ENCODE results near the gene OTX2.

OTX2 gene

GRCh38 chr14:56812364-56813141, 2.3 kb upstream of the OTX2 start:
- no peak for DNase-seq (ENCODE audit: low read depth in 2 of 2)

- DNase-seq (ENCODE audit: low read depth in 2 of 2) = no peak
These were observed 1.5 kb upstream of the OTX2 start for GRCh38 chr14:56811593-56812363.

- no peak for DNase-seq (ENCODE audit: low read depth in 2 of 2)
These were observed 735 bp upstream of the OTX2 start for GRCh38 chr14:56810836-56811592.

- DNase-seq (ENCODE audit: low read depth in 2 of 2) = no peak
These were observed 771 bp downstream of the OTX2 start for GRCh38 chr14:56809270-56810146.

- no peak for DNase-seq (ENCODE audit: low read depth in 2 of 2)
These were observed 1.7 kb downstream of the OTX2 start for GRCh38 chr14:56808383-56809269.

- no peak for DNase-seq (ENCODE audit: low read depth in 2 of 2)
These were observed 2.2 kb downstream of the OTX2 start for GRCh38 chr14:56808110-56808382.

- DNase-seq (ENCODE audit: low read depth in 2 of 2) = no peak
These were observed 2.7 kb downstream of the OTX2 start for GRCh38 chr14:56807386-56808109.

GRCh38 chr14:56806760-56807159, 3.5 kb downstream of the OTX2 start:
- no peak for DNase-seq (ENCODE audit: low read depth in 2 of 2)

- DNase-seq (ENCODE audit: low read depth in 2 of 2) = no peak
These were observed 4.1 kb downstream of the OTX2 start for GRCh38 chr14:56805992-56806727.

GRCh38 chr14:56805201-56805991, 4.9 kb downstream of the OTX2 start:
- DNase-seq (ENCODE audit: low read depth in 2 of 2) = no peak

- no peak for DNase-seq (ENCODE audit: low read depth in 2 of 2)
These were observed 6.3 kb downstream of the OTX2 start for GRCh38 chr14:56803816-56804535.

GRCh38 chr14:56801920-56802319, 8.4 kb downstream of the OTX2 start:
- no peak for DNase-seq (ENCODE audit: low read depth in 2 of 2)

- DNase-seq (ENCODE audit: low read depth in 2 of 2) = no peak
These were observed 11.0 kb downstream of the OTX2 start for GRCh38 chr14:56799343-56799645.

- no peak for DNase-seq (ENCODE audit: low read depth in 2 of 2)
These were observed 11.6 kb downstream of the OTX2 start for GRCh38 chr14:56798447-56799342.

- no peak for DNase-seq (ENCODE audit: low read depth in 2 of 2)
These were observed 12.5 kb downstream of the OTX2 start for GRCh38 chr14:56797569-56798446.

GRCh38 chr14:56797003-56797568, 13.2 kb downstream of the OTX2 start:
- DNase-seq (ENCODE audit: low read depth in 2 of 2) = no peak

All from stimulated activated CD8-positive, alpha-beta memory T cell treated with anti-CD3 and anti-CD28 coated beads, Interleukin-15, amount 100 ng/mL, for 48 hours (primary cell).